GM18951 (cell line): ENCODE results near the gene COL6A3.

ENCODE experiments used
- POLR2A ChIP-seq: IDR thresholded peaks from 4 replicates; pipeline ENCODE4 v1.6.1; 2011; ENCODE audit warnings: mild to moderate bottlenecking; ENCODE audit not compliant: insufficient read length, insufficient read depth; ENCODE audit errors: extremely low read depth
- in situ Hi-C: fragments of 300-500 bp; cut with MboI; formaldehyde crosslinking; loops from one replicate; pipeline ENCODE4 v1.12.0; 2022; ENCODE audit warnings: low sequenced_read_pairs, mixed read lengths, inconsistent platforms; ENCODE audit not compliant: unreplicated experiment

The COL6A3 gene

GRCh38 chr2:237301595-237301994 lies 112.4 kb downstream of the COL6A3 start:
- in situ Hi-C loops: no loop called here
- no peak for TF ChIP-seq POLR2A

GRCh38 chr2:237300739-237301138 lies 113.2 kb downstream of the COL6A3 start:
- no peak for TF ChIP-seq POLR2A
- in situ Hi-C loops: no loop called here

GRCh38 chr2:237299906-237300305 lies 114.1 kb downstream of the COL6A3 start:
- in situ Hi-C loops: no loop called here
- TF ChIP-seq POLR2A: no peak

- in situ Hi-C loops: no loop called here
- no peak for TF ChIP-seq POLR2A
These were observed 115.5 kb downstream of the COL6A3 start for GRCh38 chr2:237298151-237299118.

- no peak for TF ChIP-seq POLR2A
- in situ Hi-C loops: no loop called here
These were observed 116.4 kb downstream of the COL6A3 start for GRCh38 chr2:237297421-237298150.

GRCh38 chr2:237296756-237297155 lies 117.2 kb downstream of the COL6A3 start:
- TF ChIP-seq POLR2A: no peak
- in situ Hi-C loops: no loop called here

- no peak for TF ChIP-seq POLR2A
- in situ Hi-C loops: no loop called here
These were observed 118.0 kb downstream of the COL6A3 start for GRCh38 chr2:237295889-237296480.

- TF ChIP-seq POLR2A: no peak
- in situ Hi-C loops: no loop called here
These were observed 119.5 kb downstream of the COL6A3 start for GRCh38 chr2:237294460-237294859.

- no peak for TF ChIP-seq POLR2A
- in situ Hi-C loops: no loop called here
These were observed 120.0 kb downstream of the COL6A3 start for GRCh38 chr2:237293978-237294377.

- in situ Hi-C loops: no loop called here
- TF ChIP-seq POLR2A: no peak
These were observed 122.7 kb downstream of the COL6A3 start for GRCh38 chr2:237291138-237291792.

- no peak for TF ChIP-seq POLR2A
- in situ Hi-C loops: no loop called here
These were observed 123.7 kb downstream of the COL6A3 start for GRCh38 chr2:237290261-237290660.

- no peak for TF ChIP-seq POLR2A
- in situ Hi-C loops: no loop called here
These were observed 124.8 kb downstream of the COL6A3 start for GRCh38 chr2:237289139-237289538.

- in situ Hi-C loops: no loop called here
- no peak for TF ChIP-seq POLR2A
These were observed 126.1 kb downstream of the COL6A3 start for GRCh38 chr2:237287872-237288271.
